ENCODE data around the gene APBB2. TPM values are rescaled to one million over a fixed set of nuclear protein-coding genes. Genes with fewer than 3 reads are reported as not detected.

APBB2 gene
- total and polyA plus RNA-seq, 2 of the 4 experiments (the other 2 are of a cell fraction) = 47.9 to 75.5 TPM

DNA sequence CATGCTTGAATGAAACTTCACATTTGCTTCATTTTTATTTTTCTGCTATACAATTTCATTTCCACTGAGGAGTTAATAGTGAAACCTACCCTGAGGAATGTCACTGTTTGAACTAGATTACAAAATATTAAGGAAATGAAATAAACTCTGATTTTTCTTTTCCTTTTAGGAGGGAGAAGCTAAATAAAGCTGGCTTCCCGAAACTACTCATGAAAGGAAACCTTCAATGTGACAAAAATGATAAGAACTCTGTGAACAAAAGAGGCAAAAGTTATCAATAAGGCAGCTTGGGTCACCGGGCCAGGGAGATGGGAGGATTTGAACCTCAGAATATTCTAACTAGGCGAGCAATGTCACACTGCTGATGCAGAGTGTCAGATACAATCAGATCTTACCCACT lies 185.2 kb downstream of the APBB2 start:
- H4K8ac ChIP-seq (ENCODE audit: low read depth in 2 of 2, low read length in 2 of 2) = peak overlapping the region; percentile 64 to 84; a peak in 2 of 4 replicates
- peak overlapping the region; percentile 76 for H3K4me2 ChIP-seq (ENCODE audit: low read depth, low read length)
- H3K79me1 ChIP-seq (ENCODE audit: low read depth in 1 of 2, low read length in 2 of 2) = peaks cover 0 to 11% of the 10 kb centered on the region in 2 experiments; a peak in 2 of 4 replicates
- no peaks in the 10 kb centered on the region for H3K9me1 ChIP-seq (ENCODE audit: insufficient read depth, low read length)
- no peak overlapping the region for H2AK9ac ChIP-seq (replicated peaks; ENCODE audit: low read depth, low read length, poor library complexity)
- peak overlapping the region; percentile 18; the same call in 1 of the 2 replicates for H3K4ac ChIP-seq (ENCODE audit: low read depth, low read length)
- no peak for TF ChIP-seq MAZ (IDR thresholded peaks at IDR 0.05; ENCODE audit: borderline replicate concordance, low read depth, low read length)
- no peak for TF ChIP-seq CHD1 (IDR thresholded peaks at IDR 0.05; ENCODE audit: low read depth, low read length)
- no peak for TF ChIP-seq RFX5 (IDR thresholded peaks at IDR 0.05; ENCODE audit: low read depth, low read length)
- no peak for TF ChIP-seq SMC3 (IDR thresholded peaks at IDR 0.05; ENCODE audit: low read depth, low read length)
- TF ChIP-seq RAD21 (IDR thresholded peaks at IDR 0.05; ENCODE audit: low read length) = no peak
- TF ChIP-seq, protein P1, sequence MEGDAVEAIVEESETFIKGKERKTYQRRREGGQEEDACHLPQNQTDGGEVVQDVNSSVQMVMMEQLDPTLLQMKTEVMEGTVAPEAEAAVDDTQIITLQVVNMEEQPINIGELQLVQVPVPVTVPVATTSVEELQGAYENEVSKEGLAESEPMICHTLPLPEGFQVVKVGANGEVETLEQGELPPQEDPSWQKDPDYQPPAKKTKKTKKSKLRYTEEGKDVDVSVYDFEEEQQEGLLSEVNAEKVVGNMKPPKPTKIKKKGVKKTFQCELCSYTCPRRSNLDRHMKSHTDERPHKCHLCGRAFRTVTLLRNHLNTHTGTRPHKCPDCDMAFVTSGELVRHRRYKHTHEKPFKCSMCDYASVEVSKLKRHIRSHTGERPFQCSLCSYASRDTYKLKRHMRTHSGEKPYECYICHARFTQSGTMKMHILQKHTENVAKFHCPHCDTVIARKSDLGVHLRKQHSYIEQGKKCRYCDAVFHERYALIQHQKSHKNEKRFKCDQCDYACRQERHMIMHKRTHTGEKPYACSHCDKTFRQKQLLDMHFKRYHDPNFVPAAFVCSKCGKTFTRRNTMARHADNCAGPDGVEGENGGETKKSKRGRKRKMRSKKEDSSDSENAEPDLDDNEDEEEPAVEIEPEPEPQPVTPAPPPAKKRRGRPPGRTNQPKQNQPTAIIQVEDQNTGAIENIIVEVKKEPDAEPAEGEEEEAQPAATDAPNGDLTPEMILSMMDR (conservative IDR thresholded peaks at IDR 0.05; ENCODE audit: low read depth, low read length) = no peak
- no peak for TF ChIP-seq POLR2A (IDR thresholded peaks at IDR 0.05; ENCODE audit: low read depth, low read length)
- TF ChIP-seq, protein P2, sequence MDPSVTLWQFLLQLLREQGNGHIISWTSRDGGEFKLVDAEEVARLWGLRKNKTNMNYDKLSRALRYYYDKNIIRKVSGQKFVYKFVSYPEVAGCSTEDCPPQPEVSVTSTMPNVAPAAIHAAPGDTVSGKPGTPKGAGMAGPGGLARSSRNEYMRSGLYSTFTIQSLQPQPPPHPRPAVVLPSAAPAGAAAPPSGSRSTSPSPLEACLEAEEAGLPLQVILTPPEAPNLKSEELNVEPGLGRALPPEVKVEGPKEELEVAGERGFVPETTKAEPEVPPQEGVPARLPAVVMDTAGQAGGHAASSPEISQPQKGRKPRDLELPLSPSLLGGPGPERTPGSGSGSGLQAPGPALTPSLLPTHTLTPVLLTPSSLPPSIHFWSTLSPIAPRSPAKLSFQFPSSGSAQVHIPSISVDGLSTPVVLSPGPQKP (IDR thresholded peaks at IDR 0.05; ENCODE audit: borderline replicate concordance, low read depth, low read length) = no peak
- TF ChIP-seq CEBPB (IDR thresholded peaks at IDR 0.05; ENCODE audit: low read depth, low read length) = no peak
- TF ChIP-seq MXI1 (IDR thresholded peaks at IDR 0.05; ENCODE audit: borderline replicate concordance, low read depth, low read length) = no peak
- TF ChIP-seq NFE2L2 (IDR thresholded peaks at IDR 0.05; ENCODE audit: low read depth, low read length) = no peak
- TF ChIP-seq MAFK (IDR thresholded peaks at IDR 0.05; ENCODE audit: low read depth, low read length) = no peak
- no peak for TF ChIP-seq RCOR1 (IDR thresholded peaks at IDR 0.05; ENCODE audit: insufficient replicate concordance, low read length)
- TF ChIP-seq FOS (IDR thresholded peaks at IDR 0.05; ENCODE audit: low read depth, low read length) = no peak
- TF ChIP-seq, protein P3, sequence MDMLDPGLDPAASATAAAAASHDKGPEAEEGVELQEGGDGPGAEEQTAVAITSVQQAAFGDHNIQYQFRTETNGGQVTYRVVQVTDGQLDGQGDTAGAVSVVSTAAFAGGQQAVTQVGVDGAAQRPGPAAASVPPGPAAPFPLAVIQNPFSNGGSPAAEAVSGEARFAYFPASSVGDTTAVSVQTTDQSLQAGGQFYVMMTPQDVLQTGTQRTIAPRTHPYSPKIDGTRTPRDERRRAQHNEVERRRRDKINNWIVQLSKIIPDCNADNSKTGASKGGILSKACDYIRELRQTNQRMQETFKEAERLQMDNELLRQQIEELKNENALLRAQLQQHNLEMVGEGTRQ (IDR thresholded peaks at IDR 0.05; ENCODE audit: low read depth, low read length) = no peak
- TF ChIP-seq BHLHE40 (IDR thresholded peaks at IDR 0.05; ENCODE audit: low read depth, low read length) = no peak
- peak overlapping the region; percentile 87; the same call in 1 of the 2 replicates for H3K27ac ChIP-seq (ENCODE audit: insufficient read depth, low read length)
- 0 out of 3 replicates have a peak overlapping the region, but pooled peaks have one; percentile 7 for H2BK15ac ChIP-seq (ENCODE audit: low read depth, low read length)
- WGBS, 2 experiments (ENCODE audit: extremely low coverage in 2 of 2, insufficient read length in 1 of 2) = 100% methylated on average over 1 of the region's 3 CpGs; no CpG with 5 or more reads in 1 of the 2 experiments
- peak overlapping the region; percentile 79 for H3K18ac ChIP-seq (ENCODE audit: low read depth, low read length)
- H3K9ac ChIP-seq (ENCODE audit: low read depth, low read length) = no peak overlapping the region
- intact Hi-C loops (cut with micrococcal nuclease) = loop anchor here (5.0 kb wide), 1 partner anchor 43 kb away; no protein-coding TSS in a partner anchor
- H2AFZ ChIP-seq (replicated peaks; ENCODE audit: low read length, poor library complexity) = no peak overlapping the region
- 0 out of 2 replicates have a peak overlapping the region, but pooled peaks have one; percentile 4 for H3K14ac ChIP-seq (replicated peaks; ENCODE audit: low read depth, low read length)
- no peak overlapping the region; the same call in 1 of the 2 replicates for H2BK120ac ChIP-seq (ENCODE audit: low read depth, low read length)
- no peak overlapping the region for H3K4me3 ChIP-seq (ENCODE audit: insufficient read depth, low read depth, low read length)
- H3K23ac ChIP-seq (ENCODE audit: low read depth, low read length) = peak overlapping the region; percentile 1; the same call in 1 of the 2 replicates
- no TSS peak for BruUV-seq (replicated peaks)
- peak overlapping the region; percentile 46 for H2BK5ac ChIP-seq (ENCODE audit: low read depth, low read length, poor library complexity, severe bottlenecking)
- H3K4me1 ChIP-seq (ENCODE audit: control insufficient read depth, insufficient read depth, low read length) = peaks cover 9% of the 10 kb centered on the region
- in situ Hi-C loops (cut with MboI; ENCODE audit: low sequenced_read_pairs) = no loop called here
- H4K20me1 ChIP-seq (ENCODE audit: insufficient read depth, low read length) = no peaks in the 10 kb centered on the region
- H2BK20ac ChIP-seq (ENCODE audit: low read depth, low read length) = no peak overlapping the region
- ATAC-seq (ENCODE audit: low read depth) (peak; percentile 55), DNase-seq (no peak)
- H2AK5ac ChIP-seq (ENCODE audit: low read depth, low read length) = no peak overlapping the region
- POLR2A ChIA-PET (ENCODE audit: unreplicated experiment) = no interaction called here
- H3K27me3 ChIP-seq (ENCODE audit: control insufficient read depth, insufficient read depth, low read length) = no peaks in the 10 kb centered on the region
- peak overlapping the region; percentile 59 for H4K5ac ChIP-seq (ENCODE audit: low read depth, low read length)
- peaks cover 14% of the 10 kb centered on the region for H3K9me3 ChIP-seq (ENCODE audit: control insufficient read depth, insufficient read depth, low read length)
- H3K36me3 ChIP-seq (ENCODE audit: control insufficient read depth, insufficient read depth, low read length) = no peaks in the 10 kb centered on the region
- no peak overlapping the region for H3K56ac ChIP-seq (ENCODE audit: extremely low read depth, insufficient read depth, low read length)
- CTCF ChIA-PET = interaction anchor here (1.2 kb wide), 1 partner anchor 42 kb away, joined by 3 read pairs; no protein-coding TSS in a partner anchor
- no peak overlapping the region for H4K91ac ChIP-seq (ENCODE audit: insufficient read depth, low read depth, low read length)
- dilution Hi-C loops (cut with HindIII; ENCODE audit: low sequenced_read_pairs, unreplicated experiment) = no loop called here

Data from IMR-90 (cell line).